ENCODE data around the gene ATP1B4.
A peak's percentile ranks its signal among the peaks of the same experiment; 100 is the strongest.
"Not testable (repeated sequence)": the region's sequence is repeated elsewhere in the genome, so short reads cannot be mapped to it uniquely, and the experiment has no call there.

The ATP1B4 gene

DNA sequence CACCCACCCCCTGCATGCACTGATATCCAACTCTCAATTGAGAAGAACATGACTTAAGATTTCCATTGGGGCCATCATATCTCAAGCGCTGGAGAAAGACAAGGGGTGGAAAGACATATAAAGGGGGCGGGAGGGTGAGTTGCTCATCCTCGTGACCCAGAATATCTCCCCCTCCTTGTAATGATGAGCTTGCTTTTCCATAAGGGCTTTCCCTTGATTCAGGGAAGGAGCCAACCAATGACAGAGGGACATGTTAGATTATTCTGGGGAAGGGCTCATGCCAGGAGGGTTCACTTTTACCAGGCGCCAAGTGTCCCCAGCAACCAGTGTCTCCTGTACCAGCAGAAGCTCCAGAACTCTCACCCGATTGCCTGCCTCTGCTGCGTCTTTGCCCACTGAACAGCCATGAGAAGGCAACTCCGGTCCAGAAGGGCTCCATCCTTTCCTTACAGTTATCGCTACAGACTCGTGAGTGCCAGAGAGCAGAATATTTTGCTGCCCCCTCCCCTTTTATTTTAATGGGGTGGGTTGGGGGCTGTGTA lies at the start of gene ATP1B4:
Gene ATP1B4, plus strand, starts transcription at position 326 of the 542 bp plus-strand sequence. Its CDS starts 80 bp downstream, at position 406.
- DNase-seq, result no peak

DNA sequence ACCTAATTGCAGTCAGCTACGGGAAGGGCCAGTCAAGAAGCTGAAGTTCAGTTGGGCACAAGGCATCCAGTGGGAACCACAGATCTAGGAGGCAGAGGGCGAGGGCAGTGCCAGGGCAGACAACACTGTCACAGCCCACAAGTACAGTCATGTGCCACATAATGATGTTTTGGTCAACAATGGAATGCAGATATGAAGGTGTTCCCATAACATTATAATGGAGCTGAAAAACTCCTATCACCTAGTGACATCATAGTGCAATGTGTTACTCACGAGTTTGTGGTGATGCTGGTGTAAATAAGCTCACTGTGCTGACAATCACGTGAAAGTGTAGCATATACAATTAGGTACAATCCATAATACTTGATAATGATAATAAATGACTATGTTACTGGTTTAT lies 46.1 kb upstream of the ATP1B4 start:
- no peak for DNase-seq

DNA sequence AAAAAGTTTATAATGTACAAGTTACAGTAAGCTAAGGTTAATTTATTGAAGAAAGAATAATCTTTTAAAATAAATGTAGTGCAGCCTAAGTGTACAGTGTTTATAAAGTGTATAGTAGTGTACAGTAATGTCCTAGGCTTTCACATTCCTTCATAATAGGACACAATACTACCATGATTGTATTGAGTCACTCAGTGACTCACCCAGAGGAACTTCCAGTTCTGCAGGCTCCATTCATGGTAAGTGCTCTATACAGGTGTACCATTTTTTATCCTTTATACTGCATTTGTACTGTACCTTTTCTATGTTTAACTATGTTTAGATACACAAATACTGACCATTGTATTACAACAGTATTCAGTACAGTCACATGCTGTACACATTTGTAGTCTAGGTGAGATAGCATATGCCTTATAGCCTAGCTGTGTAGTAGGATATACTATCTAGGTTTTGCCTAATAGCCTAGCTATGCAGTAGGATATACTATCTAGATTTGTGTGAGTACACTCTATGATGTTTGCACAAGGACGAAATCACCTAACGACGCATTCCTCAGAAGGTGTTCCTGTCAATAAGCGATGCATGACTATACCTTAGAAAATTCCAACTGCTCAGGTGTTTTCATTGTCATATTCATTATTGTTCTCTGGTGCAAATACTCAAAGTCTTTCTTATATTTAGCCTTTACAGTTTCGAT lies 45.2 kb upstream of the ATP1B4 start:
- DNase-seq, result no peak

DNA sequence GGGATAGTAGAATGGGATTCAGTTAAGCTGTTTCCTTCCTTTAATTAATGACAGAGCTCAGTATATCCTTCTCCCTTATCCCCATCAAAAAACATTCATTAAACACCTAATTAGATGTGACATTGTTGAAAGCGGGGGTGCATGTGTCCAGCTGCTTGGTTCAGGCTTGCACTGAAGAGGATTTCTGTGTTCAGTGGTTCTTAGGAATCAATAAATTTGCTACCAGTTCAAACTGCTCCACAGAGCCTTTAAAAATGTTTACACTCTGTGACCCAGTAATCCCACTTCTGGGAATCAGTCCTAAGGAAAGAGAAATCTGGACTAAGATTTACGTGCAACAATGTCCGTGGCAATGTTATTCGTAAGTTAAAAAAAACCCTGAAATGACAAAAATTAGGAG lies 43.5 kb upstream of the ATP1B4 start:
- DNase-seq, result no peak

DNA sequence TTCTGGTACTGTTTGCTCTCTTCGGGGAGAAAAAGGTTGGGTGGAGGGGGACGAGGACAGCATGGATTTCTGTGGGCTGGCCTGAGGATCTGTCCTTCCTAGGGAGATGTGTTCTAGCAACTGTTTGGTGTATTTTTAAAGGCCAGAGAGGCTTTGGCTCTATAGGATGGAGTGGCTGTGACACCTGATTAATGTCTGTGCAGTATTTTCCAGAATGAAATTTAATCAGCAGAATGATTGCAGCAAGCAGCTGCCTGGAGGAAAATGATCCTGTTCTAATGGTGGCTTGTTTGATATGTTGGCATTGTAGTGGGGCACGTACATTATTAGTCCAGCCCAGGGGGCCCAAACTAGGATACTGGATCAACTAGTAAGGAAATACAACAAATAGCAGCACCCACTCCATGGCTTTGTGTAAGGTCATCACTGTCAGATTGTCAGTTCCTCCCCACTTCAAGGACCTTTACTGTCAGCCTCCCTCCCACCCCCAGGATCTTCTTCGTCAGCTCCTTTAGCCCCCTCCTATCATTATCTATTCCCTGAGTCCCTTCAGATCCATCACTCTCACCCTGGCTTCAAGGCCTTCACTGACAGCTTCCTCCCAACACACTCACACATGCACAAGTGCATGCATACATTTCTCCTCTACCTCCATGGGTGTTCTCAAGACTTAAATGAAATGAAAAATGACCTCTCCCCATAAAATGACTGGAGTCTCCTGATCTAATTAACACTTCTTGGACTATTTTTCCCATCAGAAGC lies 40.2 kb upstream of the ATP1B4 start:
- no peak for DNase-seq

DNA sequence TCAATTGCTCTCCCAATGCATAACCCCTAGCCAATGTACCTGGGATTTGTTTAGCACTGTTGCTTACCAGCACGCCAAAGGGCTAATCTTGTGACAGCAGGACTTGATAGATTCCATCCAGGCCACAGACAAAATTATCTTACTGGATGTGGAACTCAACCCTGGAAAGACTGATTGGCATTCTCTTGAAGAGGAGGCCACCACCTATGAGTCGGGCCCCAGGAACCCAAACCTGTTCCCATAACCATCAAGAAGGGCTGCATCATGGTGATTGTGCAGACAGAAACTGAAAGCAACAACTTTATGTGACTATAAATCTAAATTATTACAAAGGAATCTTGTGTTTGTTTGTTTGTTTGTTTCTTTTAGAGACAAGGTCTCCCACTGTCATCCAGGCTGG lies 30.8 kb upstream of the ATP1B4 start:
- DNase-seq, result no peak

DNA sequence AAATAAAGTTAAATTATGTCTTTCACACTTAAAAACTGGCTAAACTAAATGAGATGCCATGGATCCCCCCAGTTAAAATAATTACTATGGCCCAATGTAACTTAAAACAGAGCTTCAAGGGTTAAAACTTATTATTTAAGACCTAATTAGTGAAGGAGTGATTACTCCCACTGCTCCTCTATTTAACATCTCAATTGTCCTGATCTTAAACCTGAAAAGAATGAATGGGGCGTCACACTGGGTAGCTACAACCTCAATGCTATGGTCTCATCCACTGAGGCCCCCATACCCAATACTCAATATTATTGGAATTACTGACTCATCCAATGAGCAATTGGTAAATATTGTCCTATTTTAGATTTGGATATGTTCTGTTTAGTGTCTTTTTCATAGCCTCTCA lies 29.5 kb upstream of the ATP1B4 start:
- DNase-seq, result no peak

DNA sequence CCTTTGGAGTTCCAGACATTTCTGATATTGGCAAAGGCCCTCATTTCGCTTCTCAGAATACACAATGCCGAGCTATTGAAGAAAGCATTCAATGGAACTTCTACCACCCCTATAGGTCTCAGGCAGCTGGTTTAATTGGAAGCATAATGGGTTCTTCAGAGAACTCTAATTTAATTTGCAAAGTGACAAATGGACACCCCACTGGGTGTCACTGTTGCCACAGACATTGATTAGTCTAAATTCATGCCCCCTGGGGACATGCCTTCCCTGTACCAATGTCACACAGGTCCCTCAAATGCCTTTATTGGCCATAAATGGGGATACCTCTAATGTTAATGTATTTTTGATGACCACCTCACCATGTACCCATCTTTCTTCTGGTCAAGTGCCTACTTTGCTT lies 27.7 kb upstream of the ATP1B4 start:
- no peak for DNase-seq

DNA sequence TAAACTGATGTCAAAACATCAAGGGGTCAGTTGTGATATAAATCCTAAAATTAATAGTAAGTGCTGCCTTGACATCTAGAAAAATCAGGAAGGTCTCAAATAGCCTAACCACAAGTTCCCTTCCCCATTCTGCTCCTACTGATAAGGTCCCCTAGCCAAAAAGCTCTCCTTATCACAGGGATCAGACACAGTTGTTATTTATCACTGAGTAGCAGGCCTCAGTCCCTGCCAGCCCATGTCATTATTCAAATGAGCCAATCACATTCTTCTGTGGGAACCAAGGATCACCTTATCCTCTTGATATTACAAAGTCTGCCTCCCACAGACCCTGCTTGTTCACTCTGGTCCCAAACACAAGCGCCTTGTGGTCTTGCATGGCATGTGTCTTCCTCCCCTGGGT lies 27.3 kb upstream of the ATP1B4 start:
- DNase-seq, result no peak

DNA sequence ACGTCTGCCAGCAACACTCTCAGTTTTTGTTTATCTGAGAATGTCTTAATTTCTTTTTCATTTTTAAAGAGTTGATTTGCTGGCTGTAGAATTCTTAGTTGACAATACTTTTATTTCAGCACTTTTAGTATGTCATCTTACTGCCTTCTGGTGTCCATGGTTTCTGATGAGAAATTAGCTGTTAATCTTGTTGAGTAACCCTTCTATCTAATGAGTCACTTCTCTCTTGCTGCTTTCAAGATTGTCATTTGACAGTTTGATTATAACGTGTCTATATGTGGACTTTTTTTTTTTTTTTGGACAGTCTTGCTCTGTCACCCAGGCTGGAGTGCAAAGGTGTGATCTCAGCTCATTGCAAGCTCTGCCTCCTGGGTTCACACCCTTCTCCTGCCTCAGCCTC lies 26.6 kb upstream of the ATP1B4 start:
- DNase-seq, result no peak

DNA sequence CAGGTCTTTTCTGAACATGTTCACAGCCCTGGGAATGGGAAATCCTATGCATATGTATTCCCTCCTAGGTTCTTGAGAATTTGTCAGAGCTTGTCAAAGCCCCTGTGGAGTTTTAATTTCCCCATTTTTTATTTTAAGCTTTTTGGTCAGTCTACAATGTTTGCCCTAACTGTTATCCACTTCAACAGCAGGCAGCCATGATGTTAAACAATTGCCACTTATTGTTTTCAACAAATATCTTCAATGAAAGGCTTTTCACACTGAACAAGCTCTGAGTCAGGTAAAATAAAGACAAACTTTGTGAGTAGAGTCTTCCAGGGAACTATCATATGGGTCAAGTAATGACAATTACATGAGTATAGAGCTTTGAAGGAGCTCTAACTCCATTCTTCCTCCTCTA lies 25.0 kb upstream of the ATP1B4 start:
- no peak for DNase-seq

DNA sequence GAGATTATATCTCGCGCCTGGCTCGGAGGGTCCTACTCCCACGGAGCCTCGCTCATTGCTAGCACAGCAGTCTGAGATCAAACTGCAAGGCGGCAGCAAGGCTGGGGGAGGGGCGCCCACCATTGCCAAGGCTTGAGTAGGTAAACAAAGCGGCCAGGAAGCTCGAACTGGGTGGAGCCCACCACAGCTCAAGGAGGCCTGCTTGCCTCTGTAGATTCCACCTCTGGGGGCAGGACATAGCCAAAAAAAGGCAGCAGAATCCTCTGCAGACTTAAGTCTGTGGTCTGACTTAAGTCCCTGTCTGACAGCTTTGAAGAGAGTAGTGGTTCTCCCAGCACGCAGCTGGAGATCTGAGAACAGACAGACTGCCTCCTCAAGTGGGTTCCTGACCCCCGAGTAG lies 17.3 kb upstream of the ATP1B4 start:
- not testable (repeated sequence) for DNase-seq

DNA sequence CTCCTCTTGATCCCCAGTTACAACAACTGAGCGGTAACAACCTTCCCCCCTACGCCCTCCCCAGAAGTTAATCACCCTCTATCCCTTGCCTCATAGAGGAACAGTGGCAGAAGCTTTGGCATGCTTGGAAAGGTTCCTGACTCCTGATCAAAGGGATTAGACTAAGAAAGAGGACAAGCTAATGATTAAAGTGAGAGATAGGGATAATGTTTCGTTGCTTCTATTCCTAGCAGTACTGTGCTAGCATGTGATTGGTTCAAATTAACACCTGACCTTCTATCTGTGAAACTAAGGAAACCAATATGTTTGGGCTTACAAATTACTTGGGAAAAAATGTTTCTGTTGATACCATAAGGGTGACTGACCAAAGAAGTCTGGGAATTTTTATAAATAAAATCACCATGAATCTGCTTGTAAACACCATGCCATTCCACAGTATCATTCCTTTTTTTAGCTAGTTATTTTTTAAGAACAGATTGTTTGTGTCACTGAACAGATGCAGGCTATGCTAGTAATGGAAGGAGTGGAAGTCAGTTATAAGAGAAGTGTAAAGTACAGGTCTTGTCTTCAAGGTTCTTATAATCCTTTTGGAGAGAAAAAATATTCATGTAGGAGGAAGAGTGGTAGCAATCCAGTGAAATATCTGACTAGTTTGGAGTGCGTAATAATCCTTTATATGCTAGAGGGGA lies 11.3 kb upstream of the ATP1B4 start:
- DNase-seq, result no peak

DNA sequence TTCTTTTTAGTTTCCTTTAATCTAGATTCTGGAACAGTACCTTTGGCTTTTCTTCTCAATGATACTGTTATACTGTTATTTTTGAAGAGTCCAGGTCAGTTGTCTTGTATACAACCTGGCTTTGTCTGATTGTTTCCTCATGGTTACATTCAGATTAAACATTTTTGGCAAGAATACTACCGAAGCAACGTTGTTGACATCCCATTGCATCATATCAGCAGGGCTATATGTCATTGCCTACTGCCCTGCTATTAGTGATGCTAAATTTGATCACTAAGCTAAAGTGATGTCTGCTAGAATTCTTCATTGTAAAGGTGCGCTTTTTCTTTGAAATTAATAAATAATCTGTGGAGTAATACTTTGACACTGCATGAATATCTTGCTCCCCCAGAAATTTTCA lies 5.8 kb upstream of the ATP1B4 start:
- DNase-seq, result no peak

DNA sequence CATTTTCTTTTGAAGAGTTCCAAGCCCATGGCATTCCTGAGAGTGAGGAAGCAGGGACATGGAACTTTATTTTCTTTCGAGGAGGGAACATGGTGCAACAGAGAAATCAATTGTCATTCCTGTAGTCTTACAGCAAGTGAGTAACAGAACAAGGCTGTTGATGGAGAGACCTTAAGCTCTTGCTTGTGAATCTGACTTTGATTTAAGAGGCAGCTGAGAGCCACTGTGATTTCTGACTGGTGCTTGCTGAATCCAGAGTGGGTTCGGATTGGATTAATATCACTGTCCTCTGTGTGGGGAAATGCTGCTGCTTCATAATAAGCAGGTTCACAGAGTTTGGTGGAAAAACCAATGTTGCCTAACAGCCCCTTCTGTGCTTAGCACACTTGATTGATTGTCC lies 4.7 kb upstream of the ATP1B4 start:
- DNase-seq, result no peak

DNA sequence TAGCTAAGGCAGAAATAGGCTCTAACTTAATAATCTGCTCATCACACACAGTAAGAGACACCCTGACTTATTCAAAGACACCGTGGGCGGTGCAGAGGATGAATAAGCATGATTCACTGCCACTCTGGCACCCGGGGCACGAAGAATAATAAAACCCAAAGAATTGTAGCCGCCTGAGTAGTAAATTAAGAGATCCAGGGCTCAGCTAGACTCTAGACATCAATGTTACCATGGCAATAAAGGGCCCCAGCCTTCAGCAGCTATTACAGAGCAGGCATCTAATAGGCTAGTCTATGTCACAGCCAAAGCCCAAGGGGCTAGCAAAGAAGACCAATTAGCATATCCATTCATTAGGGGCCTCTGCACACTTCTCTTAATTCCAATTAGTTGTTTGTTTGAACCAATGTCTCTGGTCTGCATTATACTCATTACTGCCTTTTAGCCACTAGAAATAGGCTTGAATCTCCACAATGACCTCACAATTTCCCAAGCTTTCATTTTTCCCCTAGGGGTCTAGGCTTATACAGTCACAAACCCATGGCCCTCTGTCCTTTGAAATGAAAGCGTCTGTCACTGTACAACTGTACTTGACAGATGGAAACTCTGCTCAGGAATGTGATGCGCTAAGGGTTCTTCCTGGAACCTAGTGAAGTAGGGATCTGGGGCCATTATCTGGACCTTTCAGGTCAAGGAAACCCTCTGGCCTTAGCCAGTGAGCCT lies 3.0 kb upstream of the ATP1B4 start:
- no peak for DNase-seq

DNA sequence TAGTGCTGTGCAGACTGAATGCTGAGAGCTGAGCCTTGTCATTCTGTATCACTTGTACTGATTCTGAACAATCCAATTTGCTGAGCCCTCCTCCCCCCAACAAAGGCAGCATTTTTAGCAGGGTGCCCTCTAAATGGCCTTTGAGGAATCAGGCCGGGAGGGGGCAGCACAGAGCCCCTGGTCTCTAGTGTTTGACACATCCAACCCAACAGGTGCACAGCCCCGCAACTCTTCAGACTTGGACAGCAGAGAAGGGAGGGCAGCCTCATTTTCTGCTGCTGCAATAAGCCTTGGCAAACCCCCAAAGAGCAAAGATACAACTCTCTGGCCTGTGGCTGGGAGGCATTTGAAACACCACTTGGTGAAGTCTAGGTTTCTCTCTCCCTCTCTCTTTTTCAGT lies 3.4 kb downstream of the ATP1B4 start:
- peak; percentile 66 for DNase-seq

DNA sequence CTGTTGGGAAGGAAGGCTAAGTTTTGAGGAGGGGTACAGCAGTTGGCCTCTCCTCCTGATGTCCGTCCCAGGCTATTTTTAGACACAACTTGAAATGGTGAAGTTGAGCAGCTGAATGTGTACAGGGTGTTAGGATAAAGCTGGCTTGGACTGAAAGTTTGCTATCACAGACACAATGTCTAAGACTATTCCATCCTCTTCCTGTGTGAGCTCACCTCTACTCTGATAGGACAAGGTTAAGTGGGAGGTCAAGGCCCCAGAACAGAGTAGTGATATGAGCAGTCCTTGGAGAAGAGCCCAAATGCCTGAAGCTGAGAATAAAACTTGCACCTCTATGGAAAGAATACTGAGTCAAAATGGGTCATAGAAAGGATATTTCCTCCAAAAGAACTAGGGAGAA lies 4.1 kb downstream of the ATP1B4 start:
- DNase-seq, result no peak

DNA sequence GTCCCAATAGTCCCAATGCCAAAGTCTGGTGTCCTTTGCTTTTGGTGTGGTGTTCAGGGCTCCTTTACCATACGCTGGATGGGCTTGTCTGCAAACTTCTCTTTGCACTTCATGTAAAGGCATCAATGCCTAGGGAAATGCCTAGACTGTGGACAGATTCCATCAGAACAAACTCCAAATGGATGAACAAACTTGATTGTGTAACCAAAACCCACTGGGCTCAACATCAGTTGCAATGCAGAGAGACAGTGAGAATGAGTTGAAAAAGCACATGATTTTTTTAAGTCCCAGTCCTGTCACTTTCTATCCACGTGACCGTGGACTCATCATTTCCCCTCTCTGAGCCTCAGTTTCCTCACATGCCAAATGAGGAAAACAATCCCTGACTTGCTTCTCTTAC lies 4.9 kb downstream of the ATP1B4 start:
- DNase-seq, result no peak

DNA sequence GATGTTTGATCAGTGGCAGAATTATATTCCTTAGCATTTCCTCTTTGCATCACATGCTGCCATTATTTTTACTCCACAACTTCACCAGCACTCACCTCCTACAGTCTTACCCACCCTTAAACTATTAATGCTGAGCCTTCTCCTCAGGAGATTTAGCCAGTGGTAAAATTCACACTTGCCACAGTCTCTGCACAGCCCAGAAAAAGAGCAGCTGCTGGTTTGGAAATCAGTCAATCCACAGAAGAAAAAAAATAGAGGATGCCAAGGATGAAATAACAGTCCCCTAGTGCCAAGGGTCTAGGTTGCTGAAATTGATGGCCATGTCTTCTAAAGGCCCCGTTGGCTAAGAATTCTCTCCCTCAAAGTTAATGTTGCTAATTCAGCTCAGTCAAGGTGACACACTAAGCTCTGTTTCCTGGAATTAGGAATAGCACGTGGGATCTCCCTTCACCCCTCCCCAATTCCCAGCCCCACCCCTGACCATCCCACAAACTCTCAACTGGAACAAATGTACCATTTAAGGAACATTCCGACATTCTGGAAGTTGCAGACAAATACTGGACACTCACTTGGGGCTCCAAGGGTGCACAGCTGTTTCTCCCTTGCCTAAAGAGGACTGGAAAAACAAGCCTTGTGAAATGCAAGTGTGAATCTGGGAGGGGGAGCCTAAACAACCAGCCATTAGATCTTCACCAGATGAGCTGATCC lies 5.7 kb downstream of the ATP1B4 start:
- no peak for DNase-seq

DNA sequence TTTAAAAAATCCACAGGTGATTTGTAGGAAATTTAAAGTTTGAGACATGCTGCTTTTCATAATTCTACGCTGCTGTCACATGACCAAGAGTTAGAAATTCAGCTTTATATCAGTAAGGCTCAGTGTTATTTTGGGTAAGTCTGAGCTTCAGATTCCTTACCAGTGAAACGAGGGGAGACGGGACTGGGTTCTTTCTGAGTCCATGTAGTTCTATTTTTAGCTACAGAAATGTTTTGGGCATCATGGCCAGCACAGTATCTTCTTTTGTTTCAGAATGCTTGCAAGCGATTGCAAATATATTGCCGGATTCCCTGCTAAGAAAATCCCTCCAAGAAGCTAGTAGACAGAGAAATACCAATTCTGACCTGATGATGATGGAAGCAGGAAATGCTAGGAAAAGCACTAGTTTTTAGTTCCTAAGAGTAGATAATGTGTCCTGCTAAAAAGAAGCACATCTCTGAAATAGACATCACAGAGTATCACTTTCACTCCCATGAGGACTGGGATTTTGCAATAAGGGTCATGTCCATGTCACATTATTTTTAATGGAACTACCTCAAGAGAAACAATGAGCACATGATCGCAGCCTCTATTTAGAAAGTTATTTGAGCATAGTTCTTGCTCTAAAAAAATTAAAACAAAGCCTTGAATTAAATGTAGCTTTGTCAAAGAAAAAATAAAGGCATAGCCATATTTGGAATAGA lies 10.9 kb downstream of the ATP1B4 start:
- no peak for DNase-seq

DNA sequence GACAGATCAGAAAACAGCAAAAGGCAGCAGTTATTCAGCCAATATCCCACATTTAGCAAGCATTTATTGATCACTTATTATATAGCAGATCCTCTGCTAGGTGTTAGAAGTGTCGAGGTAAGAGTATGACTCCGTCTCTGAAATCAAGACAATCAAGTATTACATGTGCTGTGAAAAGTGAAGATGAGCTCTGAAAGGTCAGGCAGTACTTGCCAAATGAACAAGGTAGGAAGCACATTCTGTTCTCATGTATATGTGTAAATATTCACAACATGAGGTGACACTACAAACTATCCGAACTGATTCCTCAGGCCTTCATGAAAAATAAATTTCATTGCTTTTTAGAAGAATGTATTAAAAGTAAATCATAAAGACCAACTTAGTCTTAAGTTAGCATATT lies 15.3 kb downstream of the ATP1B4 start:
- DNase-seq, result no peak
